PC-3 (cell line): ENCODE data around the gene GNAI2. TPM values are rescaled to one million over a fixed set of nuclear protein-coding genes. Genes with fewer than 3 reads are reported as not detected.
"Not testable (repeated sequence)": the region's sequence is repeated elsewhere in the genome, so short reads cannot be mapped to it uniquely, and the experiment has no call there.

Experiments used
- ATAC-seq: fragments of 200-7000 bp; cut with Tn5 transposase; 2 replicates; pipeline ENCODE4 v1.9.1; 2020; ENCODE audit warnings: mild to moderate bottlenecking, moderate library complexity
- BruUV-seq: library from RNA; stranded (reverse); fragments of 400-500 nt; replicated peaks from 2 replicates; lab custom pipeline; 2021; lab: Mats Ljungman, UMichigan
- CTCF ChIA-PET: fragments of 300-600 bp; sonication (Branson Sonifier 250); formaldehyde crosslinking; loops from one replicate; lab custom pipeline; 2022; ENCODE audit warnings: antibody characterized with exemption; lab: Charles Lee
- POLR2A ChIA-PET: fragments of 300-600 bp; sonication (Branson Sonifier 250); formaldehyde crosslinking; loops from one replicate; lab custom pipeline; 2022; ENCODE audit warnings: antibody characterized with exemption; ENCODE audit not compliant: unreplicated experiment; lab: Charles Lee
- DNase-seq: peaks from one replicate; pipeline ENCODE4 v3.0.0-alpha.2; 2015
- H2AFZ ChIP-seq: fragments of 300-600 bp; sonication (generic); 2 replicates; pipeline ENCODE4 v1.6.0; 2016; ENCODE audit warnings: antibody characterized with exemption, low read length
- H3F3A ChIP-seq: fragments of 300-600 bp; sonication (generic); one replicate; pipeline ENCODE4 v1.6.0; 2017; ENCODE audit warnings: antibody characterized with exemption, low read length, control low read depth, mild to moderate bottlenecking; ENCODE audit not compliant: unreplicated experiment
- H3K27ac ChIP-seq: fragments of 300-600 bp; sonication (generic); 2 replicates; pipeline ENCODE4 v1.5.1; 2016; ENCODE audit warnings: mild to moderate bottlenecking, low read length
- H3K27me3 ChIP-seq: fragments of 300-600 bp; sonication (generic); 2 replicates; pipeline ENCODE4 v1.6.1; 2016; ENCODE audit warnings: low read length, mixed read lengths
- H3K36me3 ChIP-seq: fragments of 300-600 bp; sonication (generic); 2 replicates; pipeline ENCODE4 v1.6.1; 2016; ENCODE audit warnings: low read depth, mixed run types, low read length, mixed read lengths
- H3K4me1 ChIP-seq: fragments of 300-600 bp; sonication (generic); 2 replicates; pipeline ENCODE4 v1.5.1; 2016; ENCODE audit warnings: low read length; ENCODE audit not compliant: insufficient read depth
- H3K4me2 ChIP-seq: fragments of 300-600 bp; sonication (generic); 2 replicates; pipeline ENCODE4 v1.6.0; 2016; ENCODE audit warnings: low read length
- H3K4me3 ChIP-seq: fragments of 300-600 bp; sonication (generic); 2 replicates; pipeline ENCODE4 v1.5.1; 2016; ENCODE audit warnings: mild to moderate bottlenecking, low read length, mixed read lengths
- H3K79me2 ChIP-seq: fragments of 300-600 bp; sonication (generic); 2 replicates; pipeline ENCODE4 v1.6.1; 2017; ENCODE audit warnings: low read length, mixed read lengths
- H3K9ac ChIP-seq: fragments of 300-600 bp; sonication (generic); 2 replicates; pipeline ENCODE4 v1.6.0; 2016; ENCODE audit warnings: mild to moderate bottlenecking, low read length
- H3K9me2 ChIP-seq: fragments of 300-600 bp; sonication (generic); replicated peaks from 2 replicates; pipeline ENCODE4 v1.6.1; 2016; ENCODE audit warnings: mixed run types, low read length, mixed read lengths
- H3K9me3 ChIP-seq: fragments of 300-600 bp; sonication (generic); 2 replicates; pipeline ENCODE4 v1.6.1; 2016; ENCODE audit warnings: low read length, mixed read lengths
- H4K20me1 ChIP-seq: fragments of 300-600 bp; sonication (generic); 2 replicates; pipeline ENCODE4 v1.6.1; 2016; ENCODE audit warnings: low read length, mixed read lengths
- EZH2 ChIP-seq: fragments of 300-600 bp; sonication (generic); IDR thresholded peaks from one replicate; pipeline ENCODE4 v1.6.1; 2017; ENCODE audit warnings: antibody characterized with exemption, mild to moderate bottlenecking, low read length; ENCODE audit not compliant: unreplicated experiment
- EZH2phosphoT487 ChIP-seq: fragments of 300-600 bp; sonication (generic); IDR thresholded peaks from 2 replicates; pipeline ENCODE4 v1.6.1; 2018; ENCODE audit warnings: mild to moderate bottlenecking, antibody characterized with exemption, low read length, borderline replicate concordance
- intact Hi-C: fragments of 100-400 bp; cut with micrococcal nuclease; formaldehyde crosslinking; loops from 2 replicates; pipeline ENCODE4 v1.9.0; 2023
- total RNA-seq: library from RNA; depleted of rRNA; stranded (reverse); fragments of >200 nt; gene quantifications from 2 replicates; pipeline ENCODE4 v1.2.3, GENCODE V29; 2014
- TF ChIP-seq, protein P1 (sequence below): fragments of 300-600 bp; sonication (generic); conservative IDR thresholded peaks from 2 replicates; pipeline ENCODE4 v1.5.1; 2017; ENCODE audit warnings: antibody characterized with exemption, low read depth, mild to moderate bottlenecking, low read length

GNAI2 gene
- total RNA-seq, 1 experiment from 2014 or later: 221 TPM

DNA sequence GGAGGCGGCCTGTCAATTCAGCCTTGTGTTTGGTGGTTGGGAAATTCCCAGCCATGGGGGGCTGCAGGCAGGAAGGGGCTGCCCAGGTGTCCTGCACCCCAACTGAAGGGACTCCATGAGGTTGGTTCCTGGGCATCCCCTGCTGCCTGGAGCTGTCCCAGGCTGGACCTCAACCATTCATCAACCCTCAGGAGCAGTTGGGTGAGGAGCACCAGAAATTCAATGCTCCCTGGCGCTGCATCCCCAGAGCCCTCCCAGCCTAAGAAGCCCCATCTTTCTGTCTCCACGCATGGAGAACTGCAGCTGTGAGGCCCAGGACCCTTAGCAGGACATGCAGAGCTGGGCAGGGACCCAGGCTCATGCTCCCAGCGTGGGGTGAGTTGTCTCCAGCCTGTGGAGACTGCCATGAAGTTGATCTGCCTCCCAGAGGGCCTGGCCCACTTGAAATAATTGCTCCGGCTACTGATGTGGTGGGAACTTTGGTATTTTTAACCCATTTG, 25.0 kb downstream of the GNAI2 start:
- ChIA-PET CTCF (no interaction called here), POLR2A (no interaction called here)
- H3K4me2 ChIP-seq: peak overlapping the region; percentile 91
- no peaks in the 10 kb centered on the region for H3K9me3 ChIP-seq
- H3F3A ChIP-seq: no peaks in the 10 kb centered on the region
- peak overlapping the region; percentile 63; the same call in 1 of the 2 replicates for H3K4me3 ChIP-seq
- H3K36me3 ChIP-seq: peaks cover 15% of the 10 kb centered on the region
- peaks cover 26% of the 10 kb centered on the region for H3K4me1 ChIP-seq
- DNase-seq: no peak
- H3K79me2 ChIP-seq: no peaks in the 10 kb centered on the region
- ATAC-seq: no peak
- no peaks in the 10 kb centered on the region for H3K27me3 ChIP-seq
- H4K20me1 ChIP-seq: no peaks in the 10 kb centered on the region
- H3K9ac ChIP-seq: peak overlapping the region; percentile 81
- no TSS peak for BruUV-seq
- TF ChIP-seq EZH2 (no peak), EZH2phosphoT487 (no peak)
- TF ChIP-seq, protein P1, sequence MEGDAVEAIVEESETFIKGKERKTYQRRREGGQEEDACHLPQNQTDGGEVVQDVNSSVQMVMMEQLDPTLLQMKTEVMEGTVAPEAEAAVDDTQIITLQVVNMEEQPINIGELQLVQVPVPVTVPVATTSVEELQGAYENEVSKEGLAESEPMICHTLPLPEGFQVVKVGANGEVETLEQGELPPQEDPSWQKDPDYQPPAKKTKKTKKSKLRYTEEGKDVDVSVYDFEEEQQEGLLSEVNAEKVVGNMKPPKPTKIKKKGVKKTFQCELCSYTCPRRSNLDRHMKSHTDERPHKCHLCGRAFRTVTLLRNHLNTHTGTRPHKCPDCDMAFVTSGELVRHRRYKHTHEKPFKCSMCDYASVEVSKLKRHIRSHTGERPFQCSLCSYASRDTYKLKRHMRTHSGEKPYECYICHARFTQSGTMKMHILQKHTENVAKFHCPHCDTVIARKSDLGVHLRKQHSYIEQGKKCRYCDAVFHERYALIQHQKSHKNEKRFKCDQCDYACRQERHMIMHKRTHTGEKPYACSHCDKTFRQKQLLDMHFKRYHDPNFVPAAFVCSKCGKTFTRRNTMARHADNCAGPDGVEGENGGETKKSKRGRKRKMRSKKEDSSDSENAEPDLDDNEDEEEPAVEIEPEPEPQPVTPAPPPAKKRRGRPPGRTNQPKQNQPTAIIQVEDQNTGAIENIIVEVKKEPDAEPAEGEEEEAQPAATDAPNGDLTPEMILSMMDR: no peak
- intact Hi-C loops: loop anchor here (1.0 kb wide), 2 partner anchors 7 to 12 kb away; no protein-coding TSS in a partner anchor
- H3K27ac ChIP-seq: 0 out of 2 replicates have a peak overlapping the region, but pooled peaks have one; percentile 58
- H3K9me2 ChIP-seq: no peaks in the 10 kb centered on the region
- no peak overlapping the region for H2AFZ ChIP-seq

- no peak for ATAC-seq
- peaks cover 26% of the 10 kb centered on the region for H3K4me1 ChIP-seq
- ChIA-PET POLR2A (no interaction called here), CTCF (no interaction called here)
- H3K36me3 ChIP-seq: peaks cover 10% of the 10 kb centered on the region
- H4K20me1 ChIP-seq: no peaks in the 10 kb centered on the region
- H3K79me2 ChIP-seq: no peaks in the 10 kb centered on the region
- intact Hi-C loops: no loop called here
- H3K9me3 ChIP-seq: no peaks in the 10 kb centered on the region
- no peak overlapping the region for H3K9ac ChIP-seq
- H3K9me2 ChIP-seq: no peaks in the 10 kb centered on the region
- TF ChIP-seq, protein P1: no peak
- no peak overlapping the region for H3K4me3 ChIP-seq
- no peak overlapping the region for H3K4me2 ChIP-seq
- no peak overlapping the region for H3K27ac ChIP-seq
- H3K27me3 ChIP-seq: no peaks in the 10 kb centered on the region
- no peaks in the 10 kb centered on the region for H3F3A ChIP-seq
- no TSS peak for BruUV-seq
- DNase-seq: no peak
- H2AFZ ChIP-seq: no peak overlapping the region
These were observed 25.5 kb downstream of the GNAI2 start for GRCh38 chr3:50261505-50261904.

- POLR2A ChIA-PET: not testable (repeated sequence)
These were observed 26.2 kb downstream of the GNAI2 start for GRCh38 chr3:50262200-50262599.

More at GRCh38 chr3:50262200-50262599, 26.2 kb downstream of the GNAI2 start:
- H3F3A ChIP-seq, H3K79me2 ChIP-seq, H3K9me3 ChIP-seq, H3K9me2 ChIP-seq, H3K4me2 ChIP-seq, H4K20me1 ChIP-seq, H3K36me3 ChIP-seq, CTCF ChIA-PET, H2AFZ ChIP-seq, H3K9ac ChIP-seq, BruUV-seq, H3K4me3 ChIP-seq, ATAC-seq, DNase-seq, H3K27ac ChIP-seq, H3K27me3 ChIP-seq, intact Hi-C loops: not testable (repeated sequence)
- peaks cover 28% of the 10 kb centered on the region for H3K4me1 ChIP-seq
